Adipocyte (in vitro differentiated cells): ENCODE results near the gene ZNF687.

Experiments
- DNase-seq: peaks from one replicate; pipeline ENCODE4 v3.0.0-alpha.2; 2015; ENCODE audit warnings: low read depth
- H3K27me3 ChIP-seq: replicated peaks from 2 replicates; pipeline ENCODE4 v1.7.0; 2013; ENCODE audit warnings: mild to moderate bottlenecking, low read length, moderate library complexity; ENCODE audit not compliant: control insufficient read depth, insufficient read depth
- H3K36me3 ChIP-seq: 2 replicates; pipeline ENCODE4 v1.7.0; 2013; ENCODE audit warnings: low read length, mild to moderate bottlenecking, moderate library complexity; ENCODE audit not compliant: control insufficient read depth, insufficient read depth, severe bottlenecking
- H3K4me1 ChIP-seq: 2 replicates; pipeline ENCODE4 v1.7.0; 2013; ENCODE audit warnings: mild to moderate bottlenecking, low read length, moderate library complexity; ENCODE audit not compliant: control insufficient read depth, insufficient read depth
- H3K4me3 ChIP-seq: 2 replicates; pipeline ENCODE4 v1.7.0; 2013; ENCODE audit warnings: mild to moderate bottlenecking, low read length, moderate library complexity
- H3K9ac ChIP-seq: 2 replicates; pipeline ENCODE4 v1.7.0; 2013; ENCODE audit warnings: mild to moderate bottlenecking, low read length, moderate library complexity
- H3K9me3 ChIP-seq: 2 replicates; pipeline ENCODE4 v1.7.0; 2013; ENCODE audit warnings: mild to moderate bottlenecking, low read length, moderate library complexity; ENCODE audit not compliant: control insufficient read depth

ZNF687 gene

DNA sequence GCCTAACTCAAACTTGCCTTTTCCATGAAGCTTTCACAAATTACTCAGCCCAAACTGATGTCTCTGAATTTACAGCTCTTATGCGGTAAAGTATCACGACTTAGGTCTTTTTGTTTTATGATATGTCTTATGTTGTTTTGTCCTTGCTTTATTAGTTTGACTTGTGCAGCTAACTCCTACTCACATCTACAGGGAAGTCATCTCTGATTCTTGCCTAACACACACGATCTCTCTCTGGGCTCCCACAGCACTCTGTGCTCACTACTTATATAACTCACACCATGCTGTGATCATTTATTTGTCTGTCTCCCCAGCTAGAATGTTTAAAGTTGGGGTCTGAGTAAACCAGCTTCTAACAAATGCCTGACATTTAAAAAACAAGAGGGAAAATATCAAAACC, 54.5 kb downstream of the ZNF687 start:
- no peak for DNase-seq
- Histone ChIP-seq H3K9me3 (no peaks in the 10 kb centered on the region), H3K4me3 (no peak overlapping the region), H3K9ac (no peak overlapping the region), H3K4me1 (peaks cover 3% of the 10 kb centered on the region), H3K36me3 (no peaks in the 10 kb centered on the region), H3K27me3 (no peaks in the 10 kb centered on the region)

DNA sequence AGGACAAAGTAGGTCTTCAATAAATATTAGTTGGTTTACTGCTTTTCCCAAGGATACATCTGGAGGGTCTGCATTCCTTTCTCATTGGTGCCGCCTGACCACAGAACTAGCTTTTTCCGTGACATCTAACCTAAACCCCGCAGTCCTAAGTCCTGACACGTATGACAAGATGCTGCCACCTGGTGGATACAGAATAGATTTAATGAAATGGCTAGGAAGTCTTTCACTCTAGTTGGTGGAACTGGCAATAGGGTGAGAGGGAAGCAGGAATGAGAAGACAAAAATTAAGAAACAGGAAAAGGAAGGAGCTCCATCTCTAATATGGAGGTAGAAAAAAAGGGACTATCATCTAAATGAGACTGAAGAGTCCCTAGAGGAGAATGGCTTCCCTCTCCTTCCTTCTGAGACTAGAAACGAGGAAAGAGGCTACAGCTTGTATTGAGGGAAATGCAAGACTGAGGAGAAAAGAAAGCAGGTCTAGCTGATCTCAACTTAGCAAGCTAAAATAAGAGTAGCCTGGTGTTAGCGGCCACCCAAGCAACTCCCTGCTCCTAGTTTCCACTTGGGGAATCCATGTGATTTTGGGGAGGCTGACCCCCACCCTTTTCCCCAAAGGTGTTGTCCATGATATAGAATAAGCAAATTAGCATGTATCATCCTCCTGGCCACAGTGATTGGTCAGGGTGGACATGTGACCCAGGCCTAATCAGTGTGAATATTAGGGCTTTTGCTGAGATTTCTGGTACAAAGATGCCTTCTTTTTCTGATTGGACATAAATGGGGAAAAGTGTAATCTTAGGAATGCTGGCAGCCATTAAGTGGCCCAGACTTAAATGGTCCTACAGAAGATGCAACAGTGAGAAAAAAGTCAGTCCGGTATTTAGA, 59.0 kb downstream of the ZNF687 start:
- peaks cover 8% of the 10 kb centered on the region for H3K4me1 ChIP-seq
- no peak overlapping the region for H3K4me3 ChIP-seq
- peak overlapping the region; percentile 49 for H3K9ac ChIP-seq
- H3K9me3 ChIP-seq = no peaks in the 10 kb centered on the region
- no peaks in the 10 kb centered on the region for H3K27me3 ChIP-seq
- DNase-seq = peak; percentile 97
- peaks cover 19% of the 10 kb centered on the region for H3K36me3 ChIP-seq
